Fibroblast of skin of left biceps (primary cell): ENCODE measurements around the gene LIPT1.
"Not testable (repeated sequence)": the region's sequence is repeated elsewhere in the genome, so short reads cannot be mapped to it uniquely, and the experiment has no call there.

Experiments used
- DNase-seq, 2 experiments: peaks; one replicate each; pipeline ENCODE4 v3.0.0-alpha.2; 2013; ENCODE audit warnings: low read depth in 2 of 2

LIPT1 gene

DNA sequence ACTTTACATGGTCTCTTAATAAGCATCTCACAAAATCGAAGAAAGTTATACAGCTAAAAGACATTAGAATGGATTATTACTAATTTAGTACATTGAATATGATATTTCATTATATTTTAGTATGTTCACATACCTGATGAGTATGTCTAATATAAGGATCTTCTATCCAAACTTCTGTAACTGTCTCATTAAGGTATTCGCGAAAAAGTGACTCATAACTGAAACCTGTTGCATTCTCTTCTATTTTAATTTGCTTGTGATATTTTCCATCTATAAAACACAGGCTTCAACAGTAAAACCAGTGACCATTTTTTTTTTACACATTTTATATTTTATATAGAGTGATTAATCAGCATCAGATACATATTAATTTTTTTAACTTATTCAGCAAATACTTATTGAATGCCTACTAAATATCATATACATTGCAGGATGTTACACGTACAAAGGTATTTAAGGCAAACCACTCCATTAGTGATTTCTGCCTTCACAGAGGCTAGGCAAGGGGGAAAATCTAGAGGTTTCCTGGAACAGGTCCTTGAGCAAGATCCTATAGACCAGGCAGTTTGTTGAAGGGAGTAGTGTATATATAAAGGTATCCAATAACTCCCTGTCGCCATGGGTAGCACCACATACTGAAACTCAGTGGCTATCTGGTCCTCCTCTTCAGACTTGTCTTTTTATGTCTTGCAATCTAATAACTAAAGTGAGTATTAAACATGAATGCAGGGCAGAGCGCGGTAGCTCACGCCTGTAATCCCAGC lies 16.8 kb downstream of the LIPT1 start:
- DNase-seq = no peak

- peak; percentile 85 to 86 for DNase-seq
Observed at GRCh38 chr2:99180755-99181623, 26.2 kb downstream of the LIPT1 start, which contains the start of the genes MITD1 and MRPL30. TSS of gene MITD1 (minus strand) at chr2:99181058. CDS start at chr2:99180981, 77 bp downstream. TSS of gene MRPL30 (plus strand) at chr2:99181184. CDS start at chr2:99186204, 5,020 bp downstream.

DNA sequence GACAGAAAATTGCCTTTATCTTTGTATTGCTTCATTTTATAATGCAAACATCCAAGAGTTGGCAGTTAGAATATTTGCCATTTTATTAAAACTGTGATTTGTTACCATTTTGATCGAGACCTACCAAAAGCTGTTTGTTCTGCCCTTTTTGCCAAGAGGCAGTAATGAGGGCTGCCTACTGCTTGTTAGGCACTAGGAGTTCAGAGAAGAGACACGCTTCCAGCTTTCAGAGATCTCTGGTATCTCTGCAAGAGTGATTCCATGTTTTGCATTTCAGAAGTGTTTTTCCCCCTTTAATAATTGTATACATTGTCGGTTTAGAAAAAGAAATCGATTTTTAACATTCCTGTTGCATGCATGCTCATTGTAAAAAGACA lies 26.8 kb downstream of the LIPT1 start:
- no peak for DNase-seq

DNA sequence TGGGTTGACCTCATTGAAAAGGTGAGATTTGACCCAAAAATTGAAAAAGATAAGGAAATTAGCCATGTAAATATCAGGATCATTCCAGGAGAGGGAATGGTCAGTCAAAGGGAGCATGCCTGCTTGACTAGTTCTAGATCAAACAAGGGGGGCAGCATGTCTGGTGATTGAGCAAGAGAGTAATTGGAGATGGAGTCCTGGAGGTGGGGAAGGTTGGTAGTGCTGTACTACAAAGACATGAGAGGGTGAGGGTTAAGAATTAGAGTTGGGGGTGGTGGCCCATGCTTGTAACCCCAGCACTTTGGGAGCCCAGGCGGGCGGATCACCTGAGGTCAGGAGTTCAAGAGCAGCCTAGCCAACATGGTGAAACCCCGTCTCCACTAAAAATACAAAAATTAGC lies 28.3 kb downstream of the LIPT1 start:
- DNase-seq = no peak

DNA sequence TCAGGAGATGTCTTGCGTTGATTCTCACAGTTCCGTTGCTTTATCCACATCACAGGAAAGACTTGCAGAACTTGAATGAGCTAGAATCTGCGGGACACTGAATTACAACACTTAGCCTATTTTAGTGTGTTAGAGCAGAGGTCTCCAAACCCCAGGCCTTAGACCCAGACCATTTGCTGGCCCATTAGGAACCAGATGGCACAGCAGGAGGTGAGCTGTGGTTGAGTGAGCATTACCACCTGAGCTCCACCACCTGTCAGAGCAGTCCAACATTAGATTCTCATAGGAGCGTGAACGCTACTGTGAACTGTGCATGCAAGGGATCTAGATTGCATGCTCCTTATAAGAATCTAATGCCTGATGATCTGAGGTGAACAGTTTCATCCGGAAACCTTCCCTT lies 30.0 kb downstream of the LIPT1 start:
- DNase-seq = no peak

DNA sequence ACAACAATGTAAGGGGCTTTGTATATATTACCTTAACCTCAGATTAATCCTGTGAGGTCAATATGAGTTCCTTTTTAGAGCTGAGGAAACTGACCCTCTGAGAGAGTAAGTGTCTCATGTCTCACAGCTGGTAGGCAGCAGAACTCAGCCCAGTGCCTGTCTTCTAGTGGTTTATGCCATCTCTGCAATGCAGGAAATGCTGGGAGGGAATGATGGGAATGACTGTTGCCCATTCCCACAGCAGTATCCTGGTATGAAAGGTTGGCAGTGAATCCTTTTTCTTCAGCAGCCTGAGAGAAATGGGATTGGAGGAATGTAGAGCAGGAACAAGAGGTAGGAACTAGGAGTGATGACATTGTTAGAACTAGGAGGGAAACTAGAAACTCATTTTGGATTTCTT lies 32.2 kb downstream of the LIPT1 start:
- no peak for DNase-seq

DNA sequence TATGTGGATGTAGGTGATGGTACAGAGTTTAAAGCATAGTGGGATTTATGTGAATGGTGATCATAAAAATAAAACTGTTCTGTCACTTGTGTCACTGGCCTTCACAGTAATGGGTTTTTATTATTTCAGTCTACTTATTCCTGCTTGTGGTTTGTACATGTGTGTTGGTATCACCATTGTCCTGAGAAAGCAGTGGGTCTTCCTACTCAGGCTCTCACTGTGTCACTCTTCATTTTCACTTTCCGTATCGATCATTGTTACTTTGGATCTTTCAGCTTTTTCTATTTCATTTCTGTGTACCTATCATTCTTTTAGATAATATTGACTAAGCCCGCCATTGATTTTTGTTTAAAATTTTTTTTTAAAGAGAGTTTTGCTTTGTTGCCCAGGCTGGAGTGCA lies 33.6 kb downstream of the LIPT1 start:
- DNase-seq = no peak

DNA sequence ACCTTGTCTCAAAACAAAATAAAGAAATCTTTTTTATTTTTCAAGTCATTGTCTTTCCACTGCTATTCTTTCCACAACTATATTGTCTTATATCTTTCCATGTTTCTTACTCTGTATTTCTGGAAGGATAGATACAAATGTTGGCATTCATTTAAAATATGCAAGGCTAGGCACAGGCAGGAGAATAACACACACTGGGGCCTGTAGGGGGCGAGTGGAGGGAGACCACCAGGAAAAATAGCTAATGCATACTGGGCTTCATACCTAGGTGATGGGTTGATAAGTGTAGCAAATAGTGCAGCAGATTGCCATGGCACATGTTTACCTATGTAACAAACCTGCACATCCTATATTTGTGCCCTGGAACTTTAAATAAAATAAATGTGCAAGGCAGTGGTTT lies 35.8 kb downstream of the LIPT1 start:
- DNase-seq = no peak

GRCh38 chr2:99192364-99192763 lies 37.6 kb downstream of the LIPT1 start:
- not testable (repeated sequence) for DNase-seq

DNA sequence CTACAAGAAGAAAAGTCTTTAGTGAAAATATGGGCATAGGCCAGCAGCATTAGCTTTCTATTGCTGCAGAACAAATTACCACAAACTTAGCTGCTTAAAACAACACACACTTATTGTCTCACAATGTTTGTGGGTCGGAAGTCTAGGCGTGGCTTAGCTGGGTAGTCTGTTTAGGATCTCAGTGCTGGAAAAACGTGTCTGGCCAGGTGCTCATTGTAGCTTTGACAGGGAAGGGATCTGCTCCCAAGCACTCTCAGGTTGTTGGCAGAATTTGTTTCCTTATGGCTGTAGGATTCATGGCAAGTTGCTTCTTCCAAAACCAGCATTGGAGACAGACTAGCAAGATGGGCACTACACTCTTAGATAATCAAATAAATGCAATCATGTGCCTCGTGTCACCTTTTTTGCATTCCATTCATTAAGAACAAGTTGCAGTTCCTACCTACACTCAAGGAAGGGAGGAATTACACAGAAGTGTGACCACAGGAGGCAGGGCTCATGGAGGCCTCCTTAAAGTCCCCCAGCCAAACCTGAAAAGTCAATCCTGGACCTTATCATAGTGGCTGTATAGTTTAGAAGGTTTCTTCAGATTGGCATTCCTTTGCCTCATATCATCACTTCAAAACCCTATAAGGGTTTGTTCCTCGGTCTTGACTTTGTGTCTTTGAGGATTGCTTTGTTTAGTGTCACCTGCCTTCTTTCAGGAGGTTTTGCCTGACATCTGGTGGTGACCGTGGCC lies 43.5 kb downstream of the LIPT1 start:
- DNase-seq = no peak

DNA sequence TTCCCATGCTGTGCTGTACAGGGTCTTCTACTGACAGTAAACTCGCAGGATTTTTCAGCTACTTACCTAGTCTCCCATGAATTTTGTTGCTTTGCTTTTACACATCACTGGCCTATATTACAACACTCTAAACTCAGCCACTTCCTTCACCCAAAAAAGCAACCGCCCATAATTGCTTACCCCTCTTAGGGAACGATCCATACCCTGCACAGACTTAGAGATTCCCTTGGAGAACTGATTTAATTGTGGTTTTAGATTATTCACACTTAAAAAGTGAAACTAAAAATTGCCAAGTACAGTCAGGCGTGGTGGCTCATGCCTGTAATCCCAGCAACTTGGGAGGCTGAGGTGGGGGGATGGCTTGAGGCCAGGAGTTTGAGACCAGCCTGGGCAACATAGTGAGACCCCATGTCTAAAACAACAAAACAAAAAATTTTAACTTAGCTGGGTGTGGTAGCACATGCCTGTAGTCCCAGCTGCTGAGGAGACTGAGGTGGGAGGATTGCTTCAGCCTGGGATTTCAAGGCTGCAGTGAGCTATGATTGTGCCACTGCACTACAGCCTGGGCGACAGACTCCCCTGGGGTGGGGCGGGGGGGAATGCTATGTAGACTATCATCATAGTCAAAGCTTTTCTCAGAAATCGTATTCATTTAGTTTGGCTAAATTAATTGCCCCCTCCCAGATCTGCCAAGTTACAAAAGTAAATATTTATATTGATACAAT lies 45.5 kb downstream of the LIPT1 start:
- no peak for DNase-seq

DNA sequence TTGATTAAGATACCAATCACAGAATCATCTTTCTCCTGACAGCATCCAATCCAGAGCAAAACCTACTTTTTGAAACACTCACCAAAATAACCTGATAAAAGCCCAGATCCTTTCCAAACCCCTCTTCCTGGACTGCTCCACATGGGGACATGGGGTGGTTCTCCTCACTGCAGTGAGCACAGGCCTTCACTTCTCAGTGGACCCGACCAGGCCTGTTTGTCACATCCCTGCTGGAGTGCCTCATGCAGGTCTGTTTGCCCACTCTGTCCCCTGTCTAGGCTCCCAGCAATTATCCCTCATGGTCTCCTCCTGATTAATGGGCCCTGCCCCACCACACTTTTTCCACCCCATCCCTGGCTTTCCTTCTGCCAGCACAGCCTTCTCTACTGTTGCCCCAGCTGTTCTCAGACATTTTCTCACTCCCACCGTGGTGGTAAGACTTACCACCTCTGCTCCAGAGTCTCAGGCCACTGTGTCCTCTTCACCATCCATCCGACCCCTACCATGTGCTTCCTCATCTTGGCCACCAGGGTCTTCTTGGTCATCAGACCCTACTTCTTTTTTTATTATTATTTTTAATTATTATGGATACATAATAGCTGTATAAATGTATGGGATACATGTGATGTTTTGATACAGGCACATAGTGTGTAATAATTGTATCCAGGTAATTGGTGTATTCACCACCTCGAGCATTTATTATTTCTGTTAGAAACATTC lies 47.4 kb downstream of the LIPT1 start:
- no peak for DNase-seq

- DNase-seq = no peak
Observed at GRCh38 chr2:99205491-99205890, 50.7 kb downstream of the LIPT1 start.
